ENCODE measurements around the gene ABCA12. TPM values are rescaled to one million over a fixed set of nuclear protein-coding genes. Genes with fewer than 3 reads are reported as not detected.

Gene ABCA12
- total and polyA plus RNA-seq, 10 of the 15 experiments (the other 5 are each of a cell fraction or from before 2014, with no cell fraction given) = 1.2 to 12.1 (median 6.0) TPM

DNA sequence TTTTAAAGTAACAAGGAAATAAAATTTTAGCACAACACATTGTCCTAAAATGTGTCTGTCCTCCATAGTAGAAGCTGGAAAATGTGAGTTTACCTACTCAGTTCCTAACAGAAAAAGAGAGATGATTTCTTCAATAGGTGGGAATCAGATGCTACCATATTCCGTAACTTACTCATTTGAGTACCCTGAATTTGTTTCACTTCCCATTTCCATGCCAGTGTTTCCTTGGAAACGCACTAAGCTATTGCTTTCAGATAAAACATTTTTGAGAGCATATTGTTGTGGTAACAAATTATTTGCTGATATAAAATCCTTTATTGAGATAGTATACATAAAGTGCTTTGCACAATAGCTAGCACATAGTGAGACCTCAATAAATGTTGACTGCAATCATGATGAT, 191.5 kb downstream of the ABCA12 start (continued):
- peak; percentile 52 to 54; a peak in 2 of 4 replicates for TF ChIP-seq EP300 (IDR thresholded peaks at IDR 0.05; ENCODE audit: borderline replicate concordance in 1 of 2, control insufficient read depth in 1 of 2, low read depth in 2 of 2, low read length in 2 of 2)
- no peak for TF ChIP-seq MXI1 (IDR thresholded peaks at IDR 0.05; ENCODE audit: low read depth, low read length)
- no peak for TF ChIP-seq FOXM1 (IDR thresholded peaks at IDR 0.05; ENCODE audit: low read depth, low read length)
- no peak for TF ChIP-seq CREB1 (IDR thresholded peaks at IDR 0.05; ENCODE audit: low read depth)
- no peak for TF ChIP-seq SMC3 (IDR thresholded peaks at IDR 0.05; ENCODE audit: borderline replicate concordance, low read length)
- TF ChIP-seq SIX5 (IDR thresholded peaks at IDR 0.05; ENCODE audit: low read depth, low read length, severe bottlenecking) = no peak
- no peak for TF ChIP-seq ZNF217 (IDR thresholded peaks at IDR 0.05)
- no peak for TF ChIP-seq MTA3 (IDR thresholded peaks at IDR 0.05; ENCODE audit: borderline replicate concordance, low read length)
- no peak for TF ChIP-seq NBN (IDR thresholded peaks at IDR 0.05)
- TF ChIP-seq EGR1 (IDR thresholded peaks at IDR 0.05; ENCODE audit: borderline replicate concordance in 1 of 2, low read depth in 2 of 2, low read length in 2 of 2) = no peak
- TF ChIP-seq TCF12 (IDR thresholded peaks at IDR 0.05; ENCODE audit: low read depth, low read length) = no peak
- no peak for TF ChIP-seq HDGF (IDR thresholded peaks at IDR 0.05)
- TF ChIP-seq ZNF274 (IDR thresholded peaks at IDR 0.05; ENCODE audit: insufficient read depth, insufficient read length) = no peak
- TF ChIP-seq POU2F2 (IDR thresholded peaks at IDR 0.05; ENCODE audit: borderline replicate concordance, low read depth, low read length) = no peak
- TF ChIP-seq, protein P1, sequence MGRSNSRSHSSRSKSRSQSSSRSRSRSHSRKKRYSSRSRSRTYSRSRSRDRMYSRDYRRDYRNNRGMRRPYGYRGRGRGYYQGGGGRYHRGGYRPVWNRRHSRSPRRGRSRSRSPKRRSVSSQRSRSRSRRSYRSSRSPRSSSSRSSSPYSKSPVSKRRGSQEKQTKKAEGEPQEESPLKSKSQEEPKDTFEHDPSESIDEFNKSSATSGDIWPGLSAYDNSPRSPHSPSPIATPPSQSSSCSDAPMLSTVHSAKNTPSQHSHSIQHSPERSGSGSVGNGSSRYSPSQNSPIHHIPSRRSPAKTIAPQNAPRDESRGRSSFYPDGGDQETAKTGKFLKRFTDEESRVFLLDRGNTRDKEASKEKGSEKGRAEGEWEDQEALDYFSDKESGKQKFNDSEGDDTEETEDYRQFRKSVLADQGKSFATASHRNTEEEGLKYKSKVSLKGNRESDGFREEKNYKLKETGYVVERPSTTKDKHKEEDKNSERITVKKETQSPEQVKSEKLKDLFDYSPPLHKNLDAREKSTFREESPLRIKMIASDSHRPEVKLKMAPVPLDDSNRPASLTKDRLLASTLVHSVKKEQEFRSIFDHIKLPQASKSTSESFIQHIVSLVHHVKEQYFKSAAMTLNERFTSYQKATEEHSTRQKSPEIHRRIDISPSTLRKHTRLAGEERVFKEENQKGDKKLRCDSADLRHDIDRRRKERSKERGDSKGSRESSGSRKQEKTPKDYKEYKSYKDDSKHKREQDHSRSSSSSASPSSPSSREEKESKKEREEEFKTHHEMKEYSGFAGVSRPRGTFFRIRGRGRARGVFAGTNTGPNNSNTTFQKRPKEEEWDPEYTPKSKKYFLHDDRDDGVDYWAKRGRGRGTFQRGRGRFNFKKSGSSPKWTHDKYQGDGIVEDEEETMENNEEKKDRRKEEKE (IDR thresholded peaks at IDR 0.05) = no peak
- TF ChIP-seq, protein P2, sequence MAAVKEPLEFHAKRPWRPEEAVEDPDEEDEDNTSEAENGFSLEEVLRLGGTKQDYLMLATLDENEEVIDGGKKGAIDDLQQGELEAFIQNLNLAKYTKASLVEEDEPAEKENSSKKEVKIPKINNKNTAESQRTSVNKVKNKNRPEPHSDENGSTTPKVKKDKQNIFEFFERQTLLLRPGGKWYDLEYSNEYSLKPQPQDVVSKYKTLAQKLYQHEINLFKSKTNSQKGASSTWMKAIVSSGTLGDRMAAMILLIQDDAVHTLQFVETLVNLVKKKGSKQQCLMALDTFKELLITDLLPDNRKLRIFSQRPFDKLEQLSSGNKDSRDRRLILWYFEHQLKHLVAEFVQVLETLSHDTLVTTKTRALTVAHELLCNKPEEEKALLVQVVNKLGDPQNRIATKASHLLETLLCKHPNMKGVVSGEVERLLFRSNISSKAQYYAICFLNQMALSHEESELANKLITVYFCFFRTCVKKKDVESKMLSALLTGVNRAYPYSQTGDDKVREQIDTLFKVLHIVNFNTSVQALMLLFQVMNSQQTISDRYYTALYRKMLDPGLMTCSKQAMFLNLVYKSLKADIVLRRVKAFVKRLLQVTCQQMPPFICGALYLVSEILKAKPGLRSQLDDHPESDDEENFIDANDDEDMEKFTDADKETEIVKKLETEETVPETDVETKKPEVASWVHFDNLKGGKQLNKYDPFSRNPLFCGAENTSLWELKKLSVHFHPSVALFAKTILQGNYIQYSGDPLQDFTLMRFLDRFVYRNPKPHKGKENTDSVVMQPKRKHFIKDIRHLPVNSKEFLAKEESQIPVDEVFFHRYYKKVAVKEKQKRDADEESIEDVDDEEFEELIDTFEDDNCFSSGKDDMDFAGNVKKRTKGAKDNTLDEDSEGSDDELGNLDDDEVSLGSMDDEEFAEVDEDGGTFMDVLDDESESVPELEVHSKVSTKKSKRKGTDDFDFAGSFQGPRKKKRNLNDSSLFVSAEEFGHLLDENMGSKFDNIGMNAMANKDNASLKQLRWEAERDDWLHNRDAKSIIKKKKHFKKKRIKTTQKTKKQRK (IDR thresholded peaks at IDR 0.05; ENCODE audit: low read depth, low read length) = no peak
- no peak for TF ChIP-seq PAX8 (IDR thresholded peaks at IDR 0.05)
- TF ChIP-seq ETV6 (conservative IDR thresholded peaks at IDR 0.05 in 1 of 2, IDR thresholded peaks at IDR 0.05 in 1 of 2; ENCODE audit: borderline replicate concordance in 1 of 2, low read depth in 1 of 2) = no peak
- TF ChIP-seq, protein P3, sequence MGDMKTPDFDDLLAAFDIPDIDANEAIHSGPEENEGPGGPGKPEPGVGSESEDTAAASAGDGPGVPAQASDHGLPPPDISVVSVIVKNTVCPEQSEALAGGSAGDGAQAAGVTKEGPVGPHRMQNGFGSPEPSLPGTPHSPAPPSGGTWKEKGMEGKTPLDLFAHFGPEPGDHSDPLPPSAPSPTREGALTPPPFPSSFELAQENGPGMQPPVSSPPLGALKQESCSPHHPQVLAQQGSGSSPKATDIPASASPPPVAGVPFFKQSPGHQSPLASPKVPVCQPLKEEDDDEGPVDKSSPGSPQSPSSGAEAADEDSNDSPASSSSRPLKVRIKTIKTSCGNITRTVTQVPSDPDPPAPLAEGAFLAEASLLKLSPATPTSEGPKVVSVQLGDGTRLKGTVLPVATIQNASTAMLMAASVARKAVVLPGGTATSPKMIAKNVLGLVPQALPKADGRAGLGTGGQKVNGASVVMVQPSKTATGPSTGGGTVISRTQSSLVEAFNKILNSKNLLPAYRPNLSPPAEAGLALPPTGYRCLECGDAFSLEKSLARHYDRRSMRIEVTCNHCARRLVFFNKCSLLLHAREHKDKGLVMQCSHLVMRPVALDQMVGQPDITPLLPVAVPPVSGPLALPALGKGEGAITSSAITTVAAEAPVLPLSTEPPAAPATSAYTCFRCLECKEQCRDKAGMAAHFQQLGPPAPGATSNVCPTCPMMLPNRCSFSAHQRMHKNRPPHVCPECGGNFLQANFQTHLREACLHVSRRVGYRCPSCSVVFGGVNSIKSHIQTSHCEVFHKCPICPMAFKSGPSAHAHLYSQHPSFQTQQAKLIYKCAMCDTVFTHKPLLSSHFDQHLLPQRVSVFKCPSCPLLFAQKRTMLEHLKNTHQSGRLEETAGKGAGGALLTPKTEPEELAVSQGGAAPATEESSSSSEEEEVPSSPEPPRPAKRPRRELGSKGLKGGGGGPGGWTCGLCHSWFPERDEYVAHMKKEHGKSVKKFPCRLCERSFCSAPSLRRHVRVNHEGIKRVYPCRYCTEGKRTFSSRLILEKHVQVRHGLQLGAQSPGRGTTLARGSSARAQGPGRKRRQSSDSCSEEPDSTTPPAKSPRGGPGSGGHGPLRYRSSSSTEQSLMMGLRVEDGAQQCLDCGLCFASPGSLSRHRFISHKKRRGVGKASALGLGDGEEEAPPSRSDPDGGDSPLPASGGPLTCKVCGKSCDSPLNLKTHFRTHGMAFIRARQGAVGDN (IDR thresholded peaks at IDR 0.05) = no peak
- peak; percentile 46 for TF ChIP-seq JUNB (IDR thresholded peaks at IDR 0.05)
- TF ChIP-seq DPF2 (IDR thresholded peaks at IDR 0.05) = 0 out of 2 replicates have a peak, but pooled peaks have one; percentile 56
- TF ChIP-seq, protein P4, sequence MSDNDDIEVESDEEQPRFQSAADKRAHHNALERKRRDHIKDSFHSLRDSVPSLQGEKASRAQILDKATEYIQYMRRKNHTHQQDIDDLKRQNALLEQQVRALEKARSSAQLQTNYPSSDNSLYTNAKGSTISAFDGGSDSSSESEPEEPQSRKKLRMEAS (IDR thresholded peaks at IDR 0.05; ENCODE audit: low read depth, low read length) = no peak
